GM12891 (cell line): ENCODE data around the gene C13orf42.

Source experiments
- PAX5 ChIP-seq: IDR thresholded peaks from 2 replicates; pipeline ENCODE4 v1.6.1; 2011; ENCODE audit warnings: low read length, moderate library complexity, mild to moderate bottlenecking; ENCODE audit not compliant: insufficient read depth, severe bottlenecking
- POLR2A ChIP-seq: IDR thresholded peaks from 2 replicates; pipeline ENCODE4 v1.6.1; 2011; ENCODE audit warnings: low read depth, low read length, control low read depth
- POLR2AphosphoS5 ChIP-seq: IDR thresholded peaks from 2 replicates; pipeline ENCODE4 v1.6.1; 2011; ENCODE audit warnings: low read depth, low read length, control low read depth
- SPI1 ChIP-seq: IDR thresholded peaks from 2 replicates; pipeline ENCODE4 v1.6.1; 2011; ENCODE audit warnings: low read depth, low read length, control low read depth
- TAF1 ChIP-seq: IDR thresholded peaks from 2 replicates; pipeline ENCODE4 v1.6.1; 2011; ENCODE audit warnings: low read depth, low read length, control low read depth

DNA sequence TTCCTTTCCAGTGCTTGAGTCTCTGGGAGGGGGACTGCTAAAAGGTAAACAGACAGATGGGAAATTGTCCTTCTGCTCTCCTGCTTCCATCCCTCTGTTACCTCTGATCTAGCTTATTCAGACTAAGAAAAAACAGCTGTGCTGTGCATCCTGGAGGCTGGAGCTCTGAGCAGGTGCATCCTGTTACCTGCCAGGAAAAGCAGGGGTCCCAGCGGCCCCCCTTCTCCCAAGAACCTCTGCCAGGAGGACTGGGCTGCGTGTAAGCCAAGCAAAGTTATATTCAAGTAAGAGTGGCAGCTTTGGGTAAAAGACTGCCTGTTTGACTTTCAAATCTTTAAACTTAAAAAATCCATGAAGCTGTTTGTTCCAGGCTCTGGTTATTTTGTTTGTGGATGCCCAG, 75.1 kb downstream of the C13orf42 start:
- TF ChIP-seq POLR2A (no peak), POLR2AphosphoS5 (no peak), TAF1 (no peak), PAX5 (no peak), SPI1 (no peak)
